IMR-90 (cell line): ENCODE data around the gene VPS37B. TPM values are rescaled to one million over a fixed set of nuclear protein-coding genes. Genes with fewer than 3 reads are reported as not detected.

Experiments used
- ATAC-seq: fragments of 200-7000 bp; cut with Tn5 transposase; 2 replicates; pipeline ENCODE4 v1.9.1; 2020; ENCODE audit warnings: low read depth, mild to moderate bottlenecking, moderate library complexity
- BruUV-seq: library from RNA; stranded (reverse); fragments of 400-500 nt; replicated peaks from 2 replicates; lab custom pipeline; 2021; lab: Mats Ljungman, UMichigan
- CTCF ChIA-PET: fragments of 300-600 bp; formaldehyde crosslinking; extraction: SDS; loops from one replicate; lab custom pipeline; 2021; ENCODE audit warnings: antibody characterized with exemption; lab: Yijun Ruan, JAX
- POLR2A ChIA-PET: fragments of 300-600 bp; sonication (Branson Sonifier 250); formaldehyde crosslinking; loops from one replicate; lab custom pipeline; 2022; ENCODE audit warnings: antibody characterized with exemption; ENCODE audit not compliant: unreplicated experiment; lab: Charles Lee
- DNase-seq: peaks from one replicate; pipeline ENCODE4 v3.0.0; 2013
- H2AFZ ChIP-seq: replicated peaks from 2 replicates; pipeline ENCODE3; 2013; ENCODE audit warnings: low read length, mild to moderate bottlenecking; ENCODE audit not compliant: poor library complexity
- H2AK5ac ChIP-seq: 2 replicates; pipeline ENCODE4 v1.6.1; 2013; ENCODE audit warnings: low read depth, low read length, inconsistent platforms
- H2AK9ac ChIP-seq: replicated peaks from 2 replicates; pipeline ENCODE3; 2013; ENCODE audit warnings: mild to moderate bottlenecking, low read depth, low read length, moderate library complexity; ENCODE audit not compliant: poor library complexity
- H2BK120ac ChIP-seq: 2 replicates; pipeline ENCODE4 v1.6.1; 2013; ENCODE audit warnings: low read depth, low read length, inconsistent platforms
- H2BK15ac ChIP-seq: 3 replicates; pipeline ENCODE4 v1.6.1; 2013; ENCODE audit warnings: low read depth, low read length, inconsistent platforms
- H2BK20ac ChIP-seq: 2 replicates; pipeline ENCODE4 v1.6.1; 2013; ENCODE audit warnings: low read depth, mild to moderate bottlenecking, inconsistent platforms, low read length, moderate library complexity
- H2BK5ac ChIP-seq: 2 replicates; pipeline ENCODE4 v1.6.1; 2013; ENCODE audit warnings: mild to moderate bottlenecking, low read depth, low read length, inconsistent platforms; ENCODE audit not compliant: poor library complexity, severe bottlenecking
- H3K14ac ChIP-seq: replicated peaks from 2 replicates; pipeline ENCODE4 v1.6.1; 2013; ENCODE audit warnings: low read depth, low read length, inconsistent platforms
- H3K18ac ChIP-seq: 2 replicates; pipeline ENCODE4 v1.6.1; 2013; ENCODE audit warnings: low read depth, low read length, control low read depth
- H3K23ac ChIP-seq: 2 replicates; pipeline ENCODE4 v1.6.1; 2013; ENCODE audit warnings: low read depth, low read length, inconsistent platforms
- H3K27ac ChIP-seq: 2 replicates; pipeline ENCODE4 v1.5.1; 2013; ENCODE audit warnings: mild to moderate bottlenecking, control low read depth, low read length; ENCODE audit not compliant: insufficient read depth
- H3K27me3 ChIP-seq: 2 replicates; pipeline ENCODE4 v1.6.1; 2013; ENCODE audit warnings: low read length; ENCODE audit not compliant: control insufficient read depth, insufficient read depth
- H3K36me3 ChIP-seq: 2 replicates; pipeline ENCODE4 v1.6.1; 2013; ENCODE audit warnings: low read length, mixed read lengths; ENCODE audit not compliant: control insufficient read depth, insufficient read depth
- H3K4ac ChIP-seq: 2 replicates; pipeline ENCODE4 v1.6.1; 2013; ENCODE audit warnings: low read depth, low read length, inconsistent platforms
- H3K4me1 ChIP-seq: 2 replicates; pipeline ENCODE4 v1.6.1; 2013; ENCODE audit warnings: low read length, mixed read lengths; ENCODE audit not compliant: control insufficient read depth, insufficient read depth
- H3K4me2 ChIP-seq: 2 replicates; pipeline ENCODE4 v1.6.1; 2013; ENCODE audit warnings: low read depth, mild to moderate bottlenecking, control low read depth, low read length, moderate library complexity
- H3K4me3 ChIP-seq: 2 replicates; pipeline ENCODE4 v1.5.1; 2013; ENCODE audit warnings: low read depth, mild to moderate bottlenecking, control low read depth, low read length, moderate library complexity; ENCODE audit not compliant: insufficient read depth
- H3K56ac ChIP-seq: 2 replicates; pipeline ENCODE4 v1.6.1; 2013; ENCODE audit warnings: low read length, inconsistent platforms; ENCODE audit not compliant: insufficient read depth; ENCODE audit errors: extremely low read depth
- H3K79me1 ChIP-seq, 2 experiments: 2 replicates each; pipeline ENCODE4 v1.6.1; 2013; ENCODE audit warnings: low read length in 2 of 2, inconsistent platforms in 1 of 2, low read depth in 1 of 2
- H3K9ac ChIP-seq: 2 replicates; pipeline ENCODE4 v1.6.1; 2013; ENCODE audit warnings: low read depth, low read length, control low read depth
- H3K9me1 ChIP-seq: 2 replicates; pipeline ENCODE4 v1.6.1; 2013; ENCODE audit warnings: low read length, inconsistent platforms; ENCODE audit not compliant: insufficient read depth
- H3K9me3 ChIP-seq: 2 replicates; pipeline ENCODE4 v1.6.1; 2013; ENCODE audit warnings: low read length; ENCODE audit not compliant: control insufficient read depth, insufficient read depth
- H4K20me1 ChIP-seq: 2 replicates; pipeline ENCODE4 v1.6.1; 2013; ENCODE audit warnings: low read length, inconsistent platforms; ENCODE audit not compliant: insufficient read depth
- H4K5ac ChIP-seq: 2 replicates; pipeline ENCODE4 v1.6.1; 2013; ENCODE audit warnings: mild to moderate bottlenecking, low read depth, low read length, control low read depth
- H4K8ac ChIP-seq, 2 experiments: 2 replicates each; pipeline ENCODE4 v1.6.1; 2013; ENCODE audit warnings: low read depth in 2 of 2, low read length in 2 of 2, control low read depth in 1 of 2, inconsistent platforms in 1 of 2
- H4K91ac ChIP-seq: 2 replicates; pipeline ENCODE4 v1.6.1; 2013; ENCODE audit warnings: low read depth, low read length, inconsistent platforms; ENCODE audit not compliant: insufficient read depth
- CEBPB ChIP-seq: IDR thresholded peaks from 2 replicates; pipeline ENCODE4 v1.6.1; 2012; ENCODE audit warnings: low read depth, low read length, improper control_type of control experiment
- CHD1 ChIP-seq: IDR thresholded peaks from 2 replicates; pipeline ENCODE4 v1.6.1; 2012; ENCODE audit warnings: low read depth, low read length, improper control_type of control experiment
- FOS ChIP-seq: fragments of 150-350 bp; IDR thresholded peaks from 2 replicates; pipeline ENCODE4 v1.6.1; 2016; ENCODE audit warnings: low read depth, low read length
- MXI1 ChIP-seq: IDR thresholded peaks from 2 replicates; pipeline ENCODE4 v1.6.1; 2012; ENCODE audit warnings: low read depth, mild to moderate bottlenecking, low read length, moderate library complexity, borderline replicate concordance
- NFE2L2 ChIP-seq: fragments of 150-350 bp; IDR thresholded peaks from 2 replicates; pipeline ENCODE4 v1.6.1; 2016; ENCODE audit warnings: low read depth, mild to moderate bottlenecking, low read length
- POLR2A ChIP-seq: IDR thresholded peaks from 2 replicates; pipeline ENCODE4 v1.6.1; 2012; ENCODE audit warnings: mild to moderate bottlenecking, low read depth, low read length
- RAD21 ChIP-seq: IDR thresholded peaks from 2 replicates; pipeline ENCODE4 v1.6.1; 2012; ENCODE audit warnings: low read length, improper control_type of control experiment
- RCOR1 ChIP-seq: IDR thresholded peaks from 2 replicates; pipeline ENCODE4 v1.6.1; 2012; ENCODE audit warnings: mild to moderate bottlenecking, low read length, improper control_type of control experiment; ENCODE audit not compliant: insufficient replicate concordance
- RFX5 ChIP-seq: IDR thresholded peaks from 2 replicates; pipeline ENCODE4 v1.8.0; 2012; ENCODE audit warnings: low read depth, mild to moderate bottlenecking, low read length, moderate library complexity
- SMC3 ChIP-seq: fragments of 150-350 bp; IDR thresholded peaks from 2 replicates; pipeline ENCODE4 v1.6.1; 2016; ENCODE audit warnings: low read depth, mild to moderate bottlenecking, antibody characterized with exemption, low read length, moderate library complexity
- WGBS, 2 experiments: methylation state at CpG; one replicate each; pipeline versions ENCODE4 v1.1.5 to v1.1.7; 2013; ENCODE audit warnings: missing lambda C conversion rate in 2 of 2; ENCODE audit not compliant: insufficient read length in 1 of 2; ENCODE audit errors: extremely low coverage in 2 of 2; 5-methylcytosine and 5-hydroxymethylcytosine counted together
- dilution Hi-C: fragments of 300-500 bp; cut with HindIII; formaldehyde crosslinking; loops from one replicate; pipeline ENCODE4 v1.14.3; 2018; ENCODE audit warnings: low sequenced_read_pairs; ENCODE audit not compliant: unreplicated experiment
- in situ Hi-C: fragments of 300-500 bp; cut with MboI; formaldehyde crosslinking; loops from 3 replicates; pipeline ENCODE4 v1.14.3; 2019; ENCODE audit warnings: low sequenced_read_pairs, inconsistent platforms, mixed read lengths
- intact Hi-C: fragments of 100-400 bp; cut with micrococcal nuclease; formaldehyde crosslinking; loops from 2 replicates; pipeline ENCODE4 v1.10.0; 2022
- polyA plus RNA-seq, 3 experiments: library from polyadenylated mRNA; depleted of rRNA; stranded (reverse); fragments of >200 nt; gene quantifications; 2 replicates each; pipeline ENCODE4 v1.2.3, GENCODE V29; 2012; ENCODE audit warnings: low replicate concordance in 1 of 3
- total RNA-seq: library from RNA; depleted of rRNA; stranded (reverse); fragments of >200 nt; gene quantifications from 2 replicates; pipeline ENCODE4 v1.2.3, GENCODE V29; 2012
- TF ChIP-seq, protein P1 (sequence below): conservative IDR thresholded peaks from 2 replicates; pipeline ENCODE4 v1.5.1; 2012; ENCODE audit warnings: mild to moderate bottlenecking, low read depth, low read length, improper control_type of control experiment
- TF ChIP-seq, protein P2 (sequence below): fragments of 150-350 bp; IDR thresholded peaks from 2 replicates; pipeline ENCODE4 v1.6.1; 2017; ENCODE audit warnings: mild to moderate bottlenecking, antibody characterized with exemption, low read length, low read depth
- TF ChIP-seq, protein P3 (sequence below): fragments of 150-350 bp; IDR thresholded peaks from 2 replicates; pipeline ENCODE4 v1.6.1; 2016; ENCODE audit warnings: low read depth, mild to moderate bottlenecking, low read length, moderate library complexity, borderline replicate concordance

VPS37B gene
- total and polyA plus RNA-seq, 2 of the 4 experiments (the other 2 are of a cell fraction): 8.6 to 25.7 TPM

DNA sequence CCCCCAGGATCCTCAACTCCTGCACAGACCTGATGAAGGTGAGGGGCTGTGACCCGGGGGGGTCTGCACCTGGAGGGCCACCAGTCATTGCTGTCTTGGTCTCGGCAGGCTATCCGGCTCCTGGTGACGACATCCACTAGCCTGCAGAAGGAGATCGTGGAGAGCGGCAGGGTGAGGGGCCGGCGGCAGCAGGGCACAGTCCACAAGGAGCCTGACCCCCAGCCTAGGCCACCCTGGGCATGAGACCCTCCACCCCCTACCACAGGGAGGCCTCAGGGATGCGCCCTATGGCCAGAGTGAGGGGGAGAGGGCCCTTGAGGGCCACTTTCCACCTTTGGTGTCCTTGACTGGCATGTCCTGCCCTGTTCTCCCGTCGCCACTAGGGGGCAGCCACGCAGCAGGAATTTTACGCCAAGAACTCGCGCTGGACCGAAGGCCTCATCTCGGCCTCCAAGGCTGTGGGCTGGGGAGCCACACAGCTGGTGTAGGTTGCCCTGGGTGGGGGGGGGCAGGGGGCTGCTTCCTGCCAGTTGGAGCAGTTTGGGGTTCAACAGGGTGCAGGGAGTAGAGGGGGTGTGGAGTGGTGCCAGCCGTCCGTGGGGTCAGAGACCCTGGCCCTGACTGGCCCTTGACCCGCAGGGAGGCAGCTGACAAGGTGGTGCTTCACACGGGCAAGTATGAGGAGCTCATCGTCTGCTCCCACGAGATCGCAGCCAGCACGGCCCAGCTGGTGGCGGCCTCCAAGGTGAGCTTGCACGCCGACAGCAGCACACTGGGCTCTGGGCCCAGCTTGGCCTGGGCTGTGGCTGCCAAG, 35.7 kb downstream of the VPS37B start:
- Histone ChIP-seq H2AK9ac (peak overlapping the region; percentile 83), H3K4me1 (peaks cover 3% of the 10 kb centered on the region; the same call in 1 of the 2 replicates), H3K27me3 (no peaks in the 10 kb centered on the region), H3K4me3 (no peak overlapping the region), H4K8ac (0 out of 4 replicates have a peak overlapping the region, but pooled peaks of 1 of the 2 experiments have one; percentile 9), H3K27ac (no peak overlapping the region), H3K14ac (no peak overlapping the region), H3K79me1 (peaks cover 8 to 11% of the 10 kb centered on the region in 2 experiments; a peak in 3 of 4 replicates), H3K9ac (no peak overlapping the region), H4K91ac (no peak overlapping the region), H3K9me1 (0 out of 2 replicates have a peak, but pooled peaks cover 6% of the 10 kb centered on the region), H2AFZ (peak overlapping the region; percentile 28), H3K36me3 (peaks cover 19% of the 10 kb centered on the region; the same call in 1 of the 2 replicates), H2BK120ac (no peak overlapping the region), H3K4me2 (no peak overlapping the region), H2AK5ac (no peak overlapping the region), H2BK20ac (no peak overlapping the region), H4K20me1 (peaks cover 27% of the 10 kb centered on the region), H2BK5ac (no peak overlapping the region), H3K23ac (no peak overlapping the region), H3K4ac (no peak overlapping the region), H3K9me3 (no peaks in the 10 kb centered on the region), H3K18ac (no peak overlapping the region), H2BK15ac (no peak overlapping the region), H4K5ac (no peak overlapping the region), H3K56ac (no peak overlapping the region)
- intact Hi-C loops (loop anchor here (1.0 to 5.0 kb wide), 4 partner anchors 68 to 378 kb away; no protein-coding TSS in a partner anchor), in situ Hi-C loops (no loop called here), dilution Hi-C loops (no loop called here)
- CTCF ChIA-PET: interaction anchor here (0.6 to 1.8 kb wide), 7 partner anchors 28 to 666 kb away, joined by 3 to 5 read pairs (median 4); no protein-coding TSS in a partner anchor
- 70% methylated on average over 7 of the region's 28 CpGs; no CpG with 5 or more reads in 1 of the 2 experiments for WGBS, 2 experiments
- DNase-seq: peak; percentile 75
- peak; percentile 77 for ATAC-seq
- no TSS peak for BruUV-seq
- POLR2A ChIA-PET: no interaction called here
- TF ChIP-seq MXI1 (no peak), POLR2A (peak; percentile 65), NFE2L2 (no peak), CHD1 (no peak), RCOR1 (no peak), RFX5 (no peak), FOS (no peak), CEBPB (no peak), RAD21 (peak; percentile 95), SMC3 (peak; percentile 94)
- TF ChIP-seq, protein P1, sequence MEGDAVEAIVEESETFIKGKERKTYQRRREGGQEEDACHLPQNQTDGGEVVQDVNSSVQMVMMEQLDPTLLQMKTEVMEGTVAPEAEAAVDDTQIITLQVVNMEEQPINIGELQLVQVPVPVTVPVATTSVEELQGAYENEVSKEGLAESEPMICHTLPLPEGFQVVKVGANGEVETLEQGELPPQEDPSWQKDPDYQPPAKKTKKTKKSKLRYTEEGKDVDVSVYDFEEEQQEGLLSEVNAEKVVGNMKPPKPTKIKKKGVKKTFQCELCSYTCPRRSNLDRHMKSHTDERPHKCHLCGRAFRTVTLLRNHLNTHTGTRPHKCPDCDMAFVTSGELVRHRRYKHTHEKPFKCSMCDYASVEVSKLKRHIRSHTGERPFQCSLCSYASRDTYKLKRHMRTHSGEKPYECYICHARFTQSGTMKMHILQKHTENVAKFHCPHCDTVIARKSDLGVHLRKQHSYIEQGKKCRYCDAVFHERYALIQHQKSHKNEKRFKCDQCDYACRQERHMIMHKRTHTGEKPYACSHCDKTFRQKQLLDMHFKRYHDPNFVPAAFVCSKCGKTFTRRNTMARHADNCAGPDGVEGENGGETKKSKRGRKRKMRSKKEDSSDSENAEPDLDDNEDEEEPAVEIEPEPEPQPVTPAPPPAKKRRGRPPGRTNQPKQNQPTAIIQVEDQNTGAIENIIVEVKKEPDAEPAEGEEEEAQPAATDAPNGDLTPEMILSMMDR: peak; percentile 91
- TF ChIP-seq, protein P2, sequence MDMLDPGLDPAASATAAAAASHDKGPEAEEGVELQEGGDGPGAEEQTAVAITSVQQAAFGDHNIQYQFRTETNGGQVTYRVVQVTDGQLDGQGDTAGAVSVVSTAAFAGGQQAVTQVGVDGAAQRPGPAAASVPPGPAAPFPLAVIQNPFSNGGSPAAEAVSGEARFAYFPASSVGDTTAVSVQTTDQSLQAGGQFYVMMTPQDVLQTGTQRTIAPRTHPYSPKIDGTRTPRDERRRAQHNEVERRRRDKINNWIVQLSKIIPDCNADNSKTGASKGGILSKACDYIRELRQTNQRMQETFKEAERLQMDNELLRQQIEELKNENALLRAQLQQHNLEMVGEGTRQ: no peak
- TF ChIP-seq, protein P3, sequence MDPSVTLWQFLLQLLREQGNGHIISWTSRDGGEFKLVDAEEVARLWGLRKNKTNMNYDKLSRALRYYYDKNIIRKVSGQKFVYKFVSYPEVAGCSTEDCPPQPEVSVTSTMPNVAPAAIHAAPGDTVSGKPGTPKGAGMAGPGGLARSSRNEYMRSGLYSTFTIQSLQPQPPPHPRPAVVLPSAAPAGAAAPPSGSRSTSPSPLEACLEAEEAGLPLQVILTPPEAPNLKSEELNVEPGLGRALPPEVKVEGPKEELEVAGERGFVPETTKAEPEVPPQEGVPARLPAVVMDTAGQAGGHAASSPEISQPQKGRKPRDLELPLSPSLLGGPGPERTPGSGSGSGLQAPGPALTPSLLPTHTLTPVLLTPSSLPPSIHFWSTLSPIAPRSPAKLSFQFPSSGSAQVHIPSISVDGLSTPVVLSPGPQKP: no peak
